Sigmoid colon (tissue), 4 donors: ENCODE results near the gene SIDT1.

Experiments
- CTCF ChIP-seq, 4 experiments: fragments of 450-650 bp in 3 of 4; fragments of 200-600 bp in 1 of 4; IDR thresholded peaks; one replicate each; pipeline ENCODE4 v1.5.1; 2016 to 2019; ENCODE audit warnings: antibody characterized with exemption in 4 of 4, mild to moderate bottlenecking in 3 of 4, moderate library complexity in 2 of 4
- EP300 ChIP-seq, 4 donors: sonication (generic); formaldehyde crosslinking; IDR thresholded peaks; one replicate each; pipeline ENCODE4 v1.6.1; 2017; ENCODE audit warnings: antibody characterized with exemption in 4 of 4
- POLR2A ChIP-seq, 2 donors: fragments of 450-650 bp; IDR thresholded peaks; one replicate each; pipeline ENCODE4 v1.6.1; 2016; ENCODE audit warnings: antibody characterized with exemption in 2 of 2, mild to moderate bottlenecking in 2 of 2, moderate library complexity in 2 of 2

DNA sequence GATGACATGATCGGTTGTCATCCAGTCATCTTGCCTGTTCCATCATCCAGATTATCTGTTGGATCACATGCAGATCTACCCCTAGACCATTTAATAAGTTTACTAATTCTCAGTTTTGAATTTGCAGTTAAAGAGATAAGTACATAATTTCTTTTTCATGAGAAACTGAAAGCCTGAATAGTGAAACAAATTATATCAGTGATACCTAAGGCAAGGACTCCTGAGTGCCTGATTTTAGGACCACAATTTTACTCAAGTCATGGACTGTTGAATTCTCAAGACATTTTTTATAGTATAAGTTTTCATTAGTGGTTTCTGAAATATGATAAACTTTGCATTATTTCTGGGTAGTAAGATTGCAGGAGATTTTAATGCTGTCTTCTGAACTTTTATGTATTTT is 13.2 kb downstream of the SIDT1 start:
- TF ChIP-seq POLR2A (IDR thresholded peaks at IDR 0.05): no peak
- TF ChIP-seq CTCF (IDR thresholded peaks at IDR 0.05): no peak
- no peak for TF ChIP-seq EP300 (IDR thresholded peaks at IDR 0.05)
